Measurements from ENCODE around the gene RTCA. TPM values are rescaled to one million over a fixed set of nuclear protein-coding genes. Genes with fewer than 3 reads are reported as not detected.
"Not testable (repeated sequence)": the region's sequence is repeated elsewhere in the genome, so short reads cannot be mapped to it uniquely, and the experiment has no call there.

Gene RTCA
- polyA plus RNA-seq (ENCODE audit: insufficient read length in 4 of 4) = 10 to 100 TPM; 30.5 to 39.9 (median 31.9) TPM

GRCh38 chr1:100265931-100266740 lies at the start of gene RTCA:
Gene RTCA, plus strand, starts transcription at chr1:100266216. Its CDS starts 160 bp downstream, at chr1:100266376.
- DNase-seq (ENCODE audit: low read depth in 4 of 4, low spot score in 2 of 4) = peak; percentile 83 to 94 (median 88)

- DNase-seq (ENCODE audit: low read depth in 4 of 4, low spot score in 2 of 4) = no peak
Measured at GRCh38 chr1:100217834-100218233, 48.2 kb upstream of the RTCA start.

- no peak for DNase-seq (ENCODE audit: low read depth in 4 of 4, low spot score in 2 of 4)
Measured at GRCh38 chr1:100219457-100219856, 46.6 kb upstream of the RTCA start.

- no peak for DNase-seq (ENCODE audit: low read depth in 4 of 4, low spot score in 2 of 4)
Measured at GRCh38 chr1:100219883-100220282, 46.1 kb upstream of the RTCA start.

- no peak for DNase-seq (ENCODE audit: low read depth in 4 of 4, low spot score in 2 of 4)
Measured at GRCh38 chr1:100222428-100222827, 43.6 kb upstream of the RTCA start.

GRCh38 chr1:100229681-100230443 lies 36.2 kb upstream of the RTCA start:
- no peak for DNase-seq (ENCODE audit: low read depth in 4 of 4, low spot score in 2 of 4)

- no peak for DNase-seq (ENCODE audit: low read depth in 4 of 4, low spot score in 2 of 4)
Measured at GRCh38 chr1:100230765-100231164, 35.3 kb upstream of the RTCA start.

GRCh38 chr1:100231721-100232120 lies 34.3 kb upstream of the RTCA start:
- DNase-seq (ENCODE audit: low read depth in 4 of 4, low spot score in 2 of 4) = no peak

GRCh38 chr1:100232156-100232555 lies 33.9 kb upstream of the RTCA start:
- no peak for DNase-seq (ENCODE audit: low read depth in 4 of 4, low spot score in 2 of 4)

- not testable (repeated sequence) for DNase-seq (ENCODE audit: low read depth in 4 of 4, low spot score in 2 of 4)
Measured at GRCh38 chr1:100233566-100233965, 32.5 kb upstream of the RTCA start.

- DNase-seq (ENCODE audit: low read depth in 4 of 4, low spot score in 2 of 4) = no peak
Measured at GRCh38 chr1:100234432-100234831, 31.6 kb upstream of the RTCA start.

- DNase-seq (ENCODE audit: low read depth in 4 of 4, low spot score in 2 of 4) = no peak
Measured at GRCh38 chr1:100237091-100237490, 28.9 kb upstream of the RTCA start.

- DNase-seq (ENCODE audit: low read depth in 4 of 4, low spot score in 2 of 4) = no peak
Measured at GRCh38 chr1:100239961-100240360, 26.1 kb upstream of the RTCA start.

- DNase-seq (ENCODE audit: low read depth in 4 of 4, low spot score in 2 of 4) = no peak
Measured at GRCh38 chr1:100240631-100241030, 25.4 kb upstream of the RTCA start.

GRCh38 chr1:100246738-100247137 lies 19.3 kb upstream of the RTCA start:
- DNase-seq (ENCODE audit: low read depth in 4 of 4, low spot score in 2 of 4) = no peak

GRCh38 chr1:100249155-100249536 lies 16.9 kb upstream of the RTCA start:
- no peak for DNase-seq (ENCODE audit: low read depth in 4 of 4, low spot score in 2 of 4)

GRCh38 chr1:100249537-100250257 lies 16.3 kb upstream of the RTCA start, which contains the start of gene DBT:
Gene DBT, minus strand, starts transcription at chr1:100249834. Its CDS starts 14 bp downstream, at chr1:100249820.
- DNase-seq (ENCODE audit: low read depth in 4 of 4, low spot score in 2 of 4) = peak; percentile 87 to 94 (median 88)

- peak in 1 of 4 donors; percentile 3 for DNase-seq (ENCODE audit: low read depth in 4 of 4, low spot score in 2 of 4)
Measured at GRCh38 chr1:100250264-100250663, 15.8 kb upstream of the RTCA start.

- no peak for DNase-seq (ENCODE audit: low read depth in 4 of 4, low spot score in 2 of 4)
Measured at GRCh38 chr1:100250807-100251206, 15.2 kb upstream of the RTCA start.

GRCh38 chr1:100252901-100253300 lies 13.1 kb upstream of the RTCA start:
- DNase-seq (ENCODE audit: low read depth in 4 of 4, low spot score in 2 of 4) = no peak

- no peak for DNase-seq (ENCODE audit: low read depth in 4 of 4, low spot score in 2 of 4)
Measured at GRCh38 chr1:100253552-100253951, 12.5 kb upstream of the RTCA start.
